OCI-LY7 (cell line): ENCODE data around the gene COBLL1.

Experiments used
- EZH2phosphoT487 ChIP-seq: fragments of 200-600 bp; sonication (generic); IDR thresholded peaks from 2 replicates; pipeline ENCODE4 v1.6.1; 2018; ENCODE audit warnings: low read depth, borderline replicate concordance, mild to moderate bottlenecking, mixed run types, antibody characterized with exemption, low read length, moderate library complexity, mixed read lengths
- TF ChIP-seq, protein P1 (sequence below): fragments of 200-600 bp; sonication (generic); conservative IDR thresholded peaks from 2 replicates; pipeline ENCODE4 v1.5.1; 2014; ENCODE audit warnings: mild to moderate bottlenecking, antibody characterized with exemption, low read length, moderate library complexity, mixed read lengths

DNA sequence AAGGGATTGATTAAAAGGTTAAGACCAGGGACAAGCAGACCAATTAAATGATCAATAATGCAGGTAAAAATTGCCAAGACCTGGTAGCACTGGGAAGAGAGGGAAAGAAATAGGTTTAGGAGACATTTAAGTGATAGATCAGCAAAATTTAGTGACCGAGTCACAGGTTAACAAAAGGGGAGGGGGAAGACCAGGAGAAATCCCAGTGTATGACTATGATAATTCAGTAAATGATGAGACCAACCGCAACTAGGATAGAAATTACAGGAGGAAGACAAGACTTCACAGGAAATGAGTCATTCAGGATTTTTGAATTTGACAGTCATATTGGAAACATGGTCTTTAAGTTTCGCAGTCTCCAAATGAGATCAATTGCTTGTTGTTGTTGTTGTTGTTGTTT lies 62.9 kb downstream of the COBLL1 start:
- TF ChIP-seq, protein P1, sequence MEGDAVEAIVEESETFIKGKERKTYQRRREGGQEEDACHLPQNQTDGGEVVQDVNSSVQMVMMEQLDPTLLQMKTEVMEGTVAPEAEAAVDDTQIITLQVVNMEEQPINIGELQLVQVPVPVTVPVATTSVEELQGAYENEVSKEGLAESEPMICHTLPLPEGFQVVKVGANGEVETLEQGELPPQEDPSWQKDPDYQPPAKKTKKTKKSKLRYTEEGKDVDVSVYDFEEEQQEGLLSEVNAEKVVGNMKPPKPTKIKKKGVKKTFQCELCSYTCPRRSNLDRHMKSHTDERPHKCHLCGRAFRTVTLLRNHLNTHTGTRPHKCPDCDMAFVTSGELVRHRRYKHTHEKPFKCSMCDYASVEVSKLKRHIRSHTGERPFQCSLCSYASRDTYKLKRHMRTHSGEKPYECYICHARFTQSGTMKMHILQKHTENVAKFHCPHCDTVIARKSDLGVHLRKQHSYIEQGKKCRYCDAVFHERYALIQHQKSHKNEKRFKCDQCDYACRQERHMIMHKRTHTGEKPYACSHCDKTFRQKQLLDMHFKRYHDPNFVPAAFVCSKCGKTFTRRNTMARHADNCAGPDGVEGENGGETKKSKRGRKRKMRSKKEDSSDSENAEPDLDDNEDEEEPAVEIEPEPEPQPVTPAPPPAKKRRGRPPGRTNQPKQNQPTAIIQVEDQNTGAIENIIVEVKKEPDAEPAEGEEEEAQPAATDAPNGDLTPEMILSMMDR = no peak
- no peak for TF ChIP-seq EZH2phosphoT487
